SHP77 treated with DMSO at 0.1 percent for 48 hours (cell line): ENCODE measurements around the gene PADI1.

ENCODE experiments used
- DNase-seq: peaks from one replicate; lab custom pipeline; 2025; lab: John Stamatoyannopoulos, UW

Gene PADI1

GRCh38 chr1:17183388-17184160 is 21.4 kb upstream of the PADI1 start:
- no peak for DNase-seq

GRCh38 chr1:17184161-17184665 is 20.7 kb upstream of the PADI1 start:
- DNase-seq, result no peak

- DNase-seq, result no peak
Observed at GRCh38 chr1:17184822-17185484, 20.0 kb upstream of the PADI1 start.

- DNase-seq, result no peak
Observed at GRCh38 chr1:17185485-17185860, 19.5 kb upstream of the PADI1 start.

GRCh38 chr1:17186216-17186909 is 18.6 kb upstream of the PADI1 start:
- DNase-seq, result no peak

- DNase-seq, result no peak
Observed at GRCh38 chr1:17187051-17187450, 17.9 kb upstream of the PADI1 start.

- DNase-seq, result no peak
Observed at GRCh38 chr1:17188217-17188616, 16.7 kb upstream of the PADI1 start.

- no peak for DNase-seq
Observed at GRCh38 chr1:17188889-17189631, 15.9 kb upstream of the PADI1 start.

- DNase-seq, result no peak
Observed at GRCh38 chr1:17189632-17189990, 15.3 kb upstream of the PADI1 start.

GRCh38 chr1:17190010-17190995 is 14.6 kb upstream of the PADI1 start:
- DNase-seq, result no peak

- no peak for DNase-seq
Observed at GRCh38 chr1:17191990-17192242, 13.0 kb upstream of the PADI1 start.

GRCh38 chr1:17192394-17193221 is 12.3 kb upstream of the PADI1 start:
- DNase-seq, result no peak

- no peak for DNase-seq
Observed at GRCh38 chr1:17193222-17194132, 11.5 kb upstream of the PADI1 start.

- no peak for DNase-seq
Observed at GRCh38 chr1:17194133-17194475, 10.8 kb upstream of the PADI1 start.

GRCh38 chr1:17194615-17195528 is 10.1 kb upstream of the PADI1 start:
- DNase-seq, result no peak

GRCh38 chr1:17195731-17196130 is 9.2 kb upstream of the PADI1 start:
- DNase-seq, result no peak

- no peak for DNase-seq
Observed at GRCh38 chr1:17196496-17197185, 8.3 kb upstream of the PADI1 start.

- no peak for DNase-seq
Observed at GRCh38 chr1:17197696-17198095, 7.2 kb upstream of the PADI1 start.
